HG03439 (cell line): ENCODE results near the gene PRR30.

Source experiments
- ATAC-seq: cut with Tn5 transposase; IDR thresholded peaks from one replicate; pipeline ENCODE4 v1.9.1; 2021; ENCODE audit warnings: mild to moderate bottlenecking, moderate library complexity; ENCODE audit not compliant: unreplicated experiment

Gene PRR30

DNA sequence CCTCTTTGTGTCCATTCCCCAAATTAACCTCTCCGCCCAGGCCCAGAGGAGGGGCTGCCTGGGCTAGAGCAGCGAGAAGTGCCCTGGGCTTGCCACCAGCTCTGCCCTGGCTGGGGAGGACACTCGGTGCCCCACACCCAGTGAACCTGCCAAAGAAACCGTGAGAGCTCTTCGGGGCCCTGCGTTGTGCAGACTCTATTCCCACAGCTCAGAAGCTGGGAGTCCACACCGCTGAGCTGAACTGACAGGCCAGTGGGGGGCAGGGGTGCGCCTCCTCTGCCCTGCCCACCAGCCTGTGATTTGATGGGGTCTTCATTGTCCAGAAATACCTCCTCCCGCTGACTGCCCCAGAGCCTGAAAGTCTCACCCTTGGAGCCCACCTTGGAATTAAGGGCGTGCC, 39.2 kb downstream of the PRR30 start:
- no peak for ATAC-seq

DNA sequence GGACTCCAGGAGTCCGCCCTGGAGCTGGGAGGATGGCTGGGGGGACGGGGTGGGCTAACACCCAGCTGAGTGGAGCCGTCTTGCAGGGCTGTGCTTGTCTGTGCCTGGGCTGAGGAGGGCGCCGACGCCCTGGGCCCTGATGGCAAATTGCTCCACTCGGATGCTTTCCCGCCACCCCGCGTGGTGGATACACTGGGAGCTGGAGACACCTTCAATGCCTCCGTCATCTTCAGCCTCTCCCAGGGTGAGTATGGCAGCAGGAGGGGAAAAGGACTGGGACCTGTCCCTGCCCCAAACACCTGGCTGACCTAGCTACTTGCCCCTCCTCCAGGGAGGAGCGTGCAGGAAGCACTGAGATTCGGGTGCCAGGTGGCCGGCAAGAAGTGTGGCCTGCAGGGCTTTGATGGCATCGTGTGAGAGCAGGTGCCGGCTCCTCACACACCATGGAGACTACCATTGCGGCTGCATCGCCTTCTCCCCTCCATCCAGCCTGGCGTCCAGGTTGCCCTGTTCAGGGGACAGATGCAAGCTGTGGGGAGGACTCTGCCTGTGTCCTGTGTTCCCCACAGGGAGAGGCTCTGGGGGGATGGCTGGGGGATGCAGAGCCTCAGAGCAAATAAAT, 39.8 kb downstream of the PRR30 start:
- no peak for ATAC-seq

DNA sequence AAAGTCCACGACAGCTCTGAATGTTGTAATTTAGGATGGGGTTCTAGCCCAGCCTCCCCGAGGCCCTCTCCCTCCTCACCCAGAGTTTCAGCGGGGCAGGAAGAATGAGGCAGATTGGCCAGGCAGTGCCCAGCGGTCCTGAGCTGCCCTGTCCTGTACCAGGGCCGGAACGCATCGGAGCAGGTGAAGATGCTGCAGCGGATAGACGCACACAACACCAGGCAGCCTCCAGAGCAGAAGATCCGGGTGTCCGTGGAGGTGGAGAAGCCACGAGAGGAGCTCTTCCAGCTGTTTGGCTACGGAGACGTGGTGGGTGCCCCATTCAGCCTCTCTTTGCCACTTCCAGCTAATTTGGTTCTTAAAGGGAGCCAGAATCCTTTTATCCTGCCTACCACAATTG, 41.9 kb downstream of the PRR30 start:
- no peak for ATAC-seq

DNA sequence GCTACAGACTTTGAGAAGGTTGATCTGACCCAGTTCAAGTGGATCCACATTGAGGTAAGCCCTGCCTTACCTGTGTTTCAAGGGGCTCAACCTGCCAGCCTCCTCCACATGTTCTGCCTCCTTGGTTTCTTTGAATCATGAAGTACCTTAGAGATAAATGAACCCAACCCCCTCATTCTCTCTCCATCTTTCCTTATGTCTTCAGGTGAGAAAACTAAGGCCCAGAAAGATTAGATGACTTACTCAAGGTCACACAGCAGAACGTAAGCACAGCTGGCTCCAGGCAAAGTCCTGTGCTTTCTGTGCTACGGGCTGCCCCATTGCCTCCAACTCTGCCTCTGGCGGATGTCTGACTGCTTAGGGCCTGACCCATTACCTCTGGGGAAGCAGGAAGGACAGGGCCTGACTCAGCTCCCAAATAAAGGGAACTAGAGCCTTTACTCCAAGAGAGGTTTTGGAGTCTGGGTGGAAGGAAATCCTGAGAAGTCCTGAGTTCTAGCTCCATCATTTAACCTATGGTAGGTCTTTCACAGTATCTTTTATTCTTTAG, 42.4 kb downstream of the PRR30 start:
- ATAC-seq = no peak

DNA sequence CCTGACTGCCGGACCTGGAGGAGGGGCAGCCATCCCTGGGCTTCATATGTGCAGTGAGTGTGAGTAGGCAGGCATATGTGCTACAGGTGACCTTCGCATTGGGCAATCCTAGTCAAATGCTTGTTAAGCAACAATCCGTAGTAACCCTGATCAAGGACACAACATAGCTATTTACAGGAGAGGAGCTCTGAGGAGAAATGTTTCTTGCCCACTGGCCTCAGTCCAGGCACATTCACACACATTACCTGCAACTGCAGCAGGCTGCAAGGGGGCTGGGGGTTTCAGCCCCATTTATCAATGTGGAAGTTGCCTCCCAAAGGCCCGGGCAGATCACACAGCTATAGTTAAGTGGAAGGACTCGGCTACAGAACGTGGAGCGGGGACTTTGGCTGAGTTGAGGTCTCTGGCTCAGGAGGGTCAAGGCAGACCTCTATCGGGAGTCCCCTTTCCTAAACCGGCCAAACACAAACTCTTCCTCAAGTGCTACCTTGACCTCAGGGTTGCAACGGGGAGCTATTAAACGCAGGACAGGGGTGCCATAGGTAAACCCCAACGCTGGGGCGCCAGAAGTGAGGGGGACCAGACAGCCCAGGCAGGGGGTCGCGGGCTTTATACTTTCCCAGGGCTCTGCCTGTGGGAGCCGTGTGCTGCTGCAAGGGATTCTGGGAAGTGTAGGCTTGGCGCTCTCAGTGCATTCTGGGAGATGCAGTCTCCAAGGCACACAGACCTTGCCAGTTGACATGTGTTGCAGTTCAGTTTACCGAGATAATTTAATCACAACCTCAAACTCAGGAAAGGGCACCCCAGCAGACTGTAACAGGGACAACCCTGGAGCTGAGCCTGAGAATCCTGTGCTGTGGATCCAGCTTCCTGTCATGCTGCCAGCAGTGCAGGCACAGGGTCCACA, 43.2 kb downstream of the PRR30 start:
- ATAC-seq = no peak

DNA sequence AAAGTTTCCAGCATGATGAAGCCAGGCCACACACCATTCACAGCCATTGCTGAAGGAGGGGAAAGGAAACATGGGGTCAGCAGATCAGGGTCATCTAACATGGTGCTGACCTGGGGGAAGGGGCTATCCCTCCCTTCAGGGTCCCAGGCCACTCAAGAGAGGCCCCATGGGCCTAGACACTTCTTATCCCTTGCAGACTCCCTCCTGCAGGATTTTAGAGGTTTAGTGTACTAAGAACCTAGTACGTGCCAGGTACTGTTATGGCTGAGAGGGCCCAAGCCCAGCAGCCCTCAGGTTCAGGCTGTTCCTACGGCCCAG, 43.8 kb downstream of the PRR30 start:
- ATAC-seq = no peak

DNA sequence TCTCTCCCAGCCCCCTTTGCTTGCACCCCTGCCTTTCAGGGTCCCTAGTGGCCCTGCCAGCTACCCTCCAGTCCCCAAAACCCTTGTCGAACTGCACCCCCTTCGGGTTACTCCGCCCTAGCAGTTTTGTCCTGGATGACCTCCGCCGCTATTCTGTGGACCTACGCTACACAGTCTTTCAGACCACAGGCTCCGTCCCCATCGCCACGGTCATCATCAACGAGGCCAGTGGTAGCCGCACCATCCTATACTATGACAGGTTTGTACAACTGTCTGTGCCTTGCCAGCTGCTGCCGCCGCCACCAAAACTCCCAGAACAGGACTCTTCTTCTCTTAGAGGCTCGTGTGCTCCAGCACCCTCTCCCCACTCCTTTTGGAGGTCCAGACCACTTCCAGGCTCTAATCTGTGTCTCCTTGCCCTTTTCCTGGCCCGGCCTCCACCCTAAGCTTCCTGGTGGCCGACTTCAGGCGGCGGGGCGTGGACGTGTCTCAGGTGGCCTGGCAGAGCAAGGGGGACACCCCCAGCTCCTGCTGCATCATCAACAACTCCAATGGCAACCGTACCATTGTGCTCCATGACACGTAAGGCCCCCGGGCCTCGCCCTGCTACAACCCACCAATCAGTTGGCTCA, 44.7 kb downstream of the PRR30 start:
- ATAC-seq = no peak

DNA sequence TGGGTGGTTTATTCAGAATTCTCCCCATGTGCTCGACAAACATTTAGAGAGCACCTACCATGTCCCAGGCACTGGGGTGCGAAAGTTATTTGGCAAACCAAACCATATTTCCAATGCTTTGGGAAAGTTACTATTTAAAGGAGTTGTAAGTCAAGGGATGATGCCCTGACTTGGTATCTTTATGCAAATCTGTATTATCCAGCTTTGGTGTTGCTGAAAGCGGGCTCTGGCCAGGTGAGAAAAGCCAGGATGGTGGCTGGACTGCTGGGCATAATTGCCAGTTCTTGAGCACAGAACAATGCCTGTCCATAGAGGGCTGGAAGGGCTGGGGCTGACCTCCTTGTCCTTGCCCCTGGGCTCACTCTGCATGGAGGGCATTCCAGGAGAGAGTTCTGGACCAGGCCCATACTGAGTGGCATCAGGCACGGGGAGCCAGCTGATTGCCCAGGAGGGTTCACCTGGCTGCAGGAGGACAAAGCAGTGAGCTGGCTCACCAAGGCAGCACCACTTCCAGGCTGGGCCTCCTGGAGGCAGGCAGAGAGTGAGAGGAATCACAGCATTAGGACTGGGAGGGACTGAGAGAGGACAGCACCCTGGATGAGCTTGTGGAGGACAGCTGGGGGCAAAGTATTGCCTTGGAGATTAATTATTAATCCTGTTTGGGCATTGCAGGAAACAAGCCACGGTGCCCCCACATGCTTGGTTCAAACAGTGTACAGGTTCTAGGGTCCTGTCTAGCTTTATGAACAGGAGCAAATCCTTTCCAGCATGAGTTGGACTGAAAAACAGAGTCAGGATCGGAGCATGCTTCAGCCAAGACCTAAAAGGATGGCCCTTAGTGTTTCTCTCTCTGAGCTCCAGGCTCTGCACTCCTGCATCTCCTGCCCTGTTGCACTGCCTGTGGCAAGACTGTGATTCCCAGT, 45.5 kb downstream of the PRR30 start:
- ATAC-seq = no peak

DNA sequence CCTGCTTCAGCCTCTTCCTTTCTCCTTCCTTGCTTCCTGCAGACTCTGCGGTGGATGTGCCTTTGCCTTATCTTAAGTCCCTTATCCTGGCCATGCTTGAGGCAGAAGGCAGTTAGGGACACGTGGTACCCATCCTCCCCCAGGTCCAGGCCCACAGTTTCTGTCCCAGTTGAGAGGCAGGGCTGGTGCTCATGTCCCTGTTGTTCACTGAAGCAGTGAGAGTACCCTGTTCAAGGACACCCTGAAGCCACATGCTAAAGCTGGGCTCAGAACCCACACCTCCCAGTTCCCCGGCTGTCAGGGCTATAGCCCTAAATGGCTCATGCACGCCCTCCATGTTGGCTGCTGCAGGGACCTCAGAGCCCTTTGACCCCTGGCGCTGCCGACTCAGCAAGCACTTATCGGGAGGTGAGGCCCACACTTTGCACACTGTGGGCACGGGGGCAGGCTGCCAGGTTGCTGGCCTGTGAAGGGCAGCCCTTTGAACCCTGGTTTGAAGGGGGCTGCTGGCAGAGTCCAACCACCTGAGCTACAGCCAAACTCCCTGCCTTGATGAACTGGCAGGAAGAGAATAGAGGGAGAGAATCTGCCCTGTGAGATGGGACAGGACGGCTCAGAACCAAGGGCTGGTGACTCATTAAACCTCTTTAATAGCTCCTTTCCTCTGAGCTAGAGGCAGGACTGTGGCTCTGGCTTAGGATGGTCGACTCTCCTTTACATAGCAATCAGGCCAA, 46.3 kb downstream of the PRR30 start:
- ATAC-seq = no peak

DNA sequence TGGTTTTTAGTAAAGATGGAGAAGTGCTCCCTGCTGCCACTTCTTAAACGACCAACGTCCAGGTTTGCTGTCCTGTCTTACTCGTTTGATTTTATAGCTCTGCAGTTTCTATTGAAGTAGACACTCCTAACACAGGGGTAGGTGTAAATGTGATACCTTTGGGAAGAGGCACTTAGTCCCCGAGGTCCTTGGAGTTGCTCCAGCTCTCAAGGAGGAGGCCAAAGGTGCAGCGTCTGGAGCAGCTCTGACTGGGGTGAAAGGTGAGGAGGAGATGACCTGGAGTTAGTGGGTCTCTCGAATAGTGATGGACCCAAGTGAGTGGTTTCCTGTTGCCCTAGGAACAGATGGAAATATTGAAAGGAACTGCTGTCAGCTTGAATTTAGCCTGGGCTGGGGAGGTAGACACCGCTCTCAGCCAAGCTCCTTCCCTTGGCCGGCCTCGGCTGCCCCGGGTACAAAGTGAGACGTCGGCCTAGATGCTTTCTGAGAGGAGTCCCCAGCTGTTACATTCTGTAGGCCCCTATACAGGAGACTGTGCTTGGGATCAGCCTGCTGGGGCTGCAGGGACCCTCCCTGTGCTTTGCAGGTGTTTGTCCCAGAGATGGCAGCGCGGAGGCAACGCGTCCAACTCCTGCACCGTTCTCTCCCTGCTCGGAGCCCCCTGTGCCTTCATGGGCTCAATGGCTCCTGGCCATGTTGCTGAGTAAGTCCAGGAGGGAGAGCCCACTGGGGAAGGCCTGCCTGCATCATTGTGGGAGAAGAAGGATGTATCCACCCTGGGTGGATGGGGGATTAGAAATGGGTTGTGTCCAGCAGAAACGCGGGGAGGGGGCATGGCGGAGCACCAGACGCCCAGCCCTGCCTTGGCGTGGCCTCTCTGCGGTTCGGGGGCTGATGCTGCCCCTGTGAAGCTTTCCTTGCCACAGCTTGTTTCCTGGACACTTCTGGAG, 47.2 kb downstream of the PRR30 start:
- ATAC-seq = no peak

DNA sequence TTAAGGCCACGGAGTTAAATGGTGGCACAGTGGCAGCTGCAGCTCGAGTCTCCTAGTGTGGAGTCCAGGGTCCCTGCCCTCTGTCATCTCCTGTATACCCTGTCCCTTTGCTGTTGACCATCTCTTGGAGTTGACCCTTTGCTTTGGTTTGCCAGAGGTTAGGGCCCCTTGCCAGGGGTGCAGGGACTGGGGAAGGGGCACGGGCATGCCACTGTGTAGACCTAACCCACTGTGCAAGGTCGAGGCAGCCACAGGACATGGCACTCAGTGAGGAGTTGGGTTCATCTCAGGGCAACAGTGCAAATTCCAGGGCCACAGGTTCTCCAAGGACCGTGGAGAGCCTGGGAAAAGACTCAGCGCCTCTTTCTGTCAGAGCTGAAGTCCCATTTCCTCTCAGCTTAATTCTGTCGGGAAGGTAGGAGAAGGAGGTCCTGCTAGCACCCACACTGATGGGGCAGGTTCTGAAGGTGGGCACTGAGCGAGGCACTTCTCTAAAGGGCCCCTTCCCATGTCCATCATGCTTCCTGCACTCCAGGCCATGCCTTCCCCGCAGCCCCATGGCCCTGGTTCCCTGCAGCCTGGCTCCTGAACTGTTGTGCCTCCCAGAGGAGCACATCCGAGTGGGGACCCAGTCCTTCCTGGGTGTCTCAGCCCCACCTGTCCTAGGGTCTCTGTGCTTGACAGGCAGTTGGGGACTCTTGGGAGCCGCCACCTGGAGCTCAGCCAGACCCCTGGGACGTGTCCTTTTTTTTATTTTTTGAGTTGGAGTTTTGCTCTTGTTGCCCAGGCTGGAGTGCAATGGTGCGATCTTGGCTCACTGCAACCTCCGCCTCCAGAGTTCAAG, 49.9 kb downstream of the PRR30 start:
- no peak for ATAC-seq

DNA sequence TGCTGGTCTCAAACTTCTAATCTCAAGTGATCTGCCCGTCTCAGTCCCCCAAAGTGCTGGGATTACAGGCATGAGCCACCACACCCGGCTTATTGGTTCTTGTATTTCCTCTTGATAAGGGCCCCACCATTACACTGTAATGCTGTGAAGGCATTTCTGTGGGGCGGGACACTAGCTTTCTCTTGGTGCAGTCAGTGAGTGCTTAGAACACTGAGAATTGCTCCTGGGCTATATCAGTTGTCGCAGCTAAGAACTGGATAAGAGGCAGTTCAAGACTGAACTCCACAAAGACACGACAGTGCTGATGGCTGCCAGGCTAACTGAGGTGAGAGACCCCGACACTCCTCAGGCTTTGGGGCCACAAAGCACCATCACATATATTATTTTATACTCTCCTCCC, 50.6 kb downstream of the PRR30 start:
- ATAC-seq = no peak

DNA sequence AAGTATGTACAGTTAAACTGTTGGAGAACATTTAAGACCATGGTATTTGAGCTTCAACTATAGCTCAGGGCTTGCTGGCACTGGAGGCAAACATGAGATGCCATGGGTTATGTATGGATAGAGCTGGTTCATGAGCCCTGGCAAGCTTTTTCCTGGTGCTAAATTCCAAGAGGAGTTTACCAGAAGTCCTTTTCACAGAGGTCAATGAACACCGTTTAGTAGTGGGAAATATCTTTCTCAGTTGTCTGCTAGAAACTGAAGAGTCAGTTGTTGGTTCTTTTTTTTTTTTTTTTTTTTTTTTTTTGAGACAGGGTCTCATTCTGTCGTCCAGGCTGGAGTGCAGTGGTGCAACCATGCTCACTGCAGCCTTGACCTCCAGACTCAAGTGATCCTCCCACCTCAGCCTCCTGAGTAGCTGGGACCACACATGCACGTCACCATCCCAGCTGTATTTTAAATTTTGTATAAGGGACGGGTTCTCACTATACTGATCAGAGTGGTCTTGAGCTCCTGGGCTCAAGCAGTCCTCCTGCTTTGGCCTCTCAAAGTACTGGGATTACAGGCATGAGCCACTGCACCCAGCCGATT, 51.3 kb downstream of the PRR30 start:
- ATAC-seq = no peak
